Thymus (tissue), 11 donors: ENCODE data around the gene C22orf39. TPM values are rescaled to one million over a fixed set of nuclear protein-coding genes. Genes with fewer than 3 reads are reported as not detected.

Source experiments
- DNase-seq, 9 donors: peaks; one replicate each; pipeline ENCODE4 v3.0.0-alpha.2; 2013; ENCODE audit warnings: low spot score in 9 of 9, low read depth in 6 of 9, missing footprints in 1 of 9
- H3K27ac ChIP-seq, 2 donors: one replicate each; pipeline ENCODE4 v1.5.1; 2013; ENCODE audit warnings: control low read depth in 1 of 2, low read depth in 1 of 2, low read length in 1 of 2, mild to moderate bottlenecking in 1 of 2, moderate library complexity in 1 of 2
- H3K27me3 ChIP-seq, 2 donors: one replicate each; pipeline ENCODE4 v1.5.1; 2013; ENCODE audit warnings: low read length in 1 of 2; ENCODE audit not compliant: control insufficient read depth in 2 of 2, insufficient read depth in 1 of 2
- H3K36me3 ChIP-seq, 2 donors: one replicate each; pipeline ENCODE4 v1.5.1; 2013; ENCODE audit warnings: low read length in 1 of 2, mild to moderate bottlenecking in 1 of 2, moderate library complexity in 1 of 2; ENCODE audit not compliant: control insufficient read depth in 2 of 2, insufficient read depth in 2 of 2
- H3K4me1 ChIP-seq, 2 donors: one replicate each; pipeline ENCODE4 v1.5.1; 2013; ENCODE audit warnings: low read length in 2 of 2; ENCODE audit not compliant: control insufficient read depth in 2 of 2, insufficient read depth in 2 of 2
- H3K4me3 ChIP-seq, 2 donors: one replicate each; pipeline ENCODE4 v1.5.1; 2013; ENCODE audit warnings: low read length in 2 of 2, control low read depth in 1 of 2, mild to moderate bottlenecking in 1 of 2
- H3K9me3 ChIP-seq, 2 donors: one replicate each; pipeline ENCODE4 v1.5.1; 2013; ENCODE audit warnings: low read length in 1 of 2, mild to moderate bottlenecking in 1 of 2; ENCODE audit not compliant: control insufficient read depth in 2 of 2, insufficient read depth in 1 of 2
- WGBS: extraction: QIAGEN DNeasy Blood & Tissue Kit; methylation state at CpG from one replicate; pipeline ENCODE4 v1.1.7; 2013; 5-methylcytosine and 5-hydroxymethylcytosine counted together
- polyA plus RNA-seq: library from polyadenylated mRNA; stranded (reverse); fragments of 200-250 nt; gene quantifications from one replicate; pipeline ENCODE4 v1.2.3, GENCODE V29; 2013
- total RNA-seq: library from RNA; stranded (reverse); fragments of 120-200 nt; gene quantifications from one replicate; pipeline ENCODE4 v1.2.4, GENCODE V29; 2013
- donor health status: healthy.

Gene C22orf39
- total and polyA plus RNA-seq, 2 donors: 34.5 to 43.4 TPM

DNA sequence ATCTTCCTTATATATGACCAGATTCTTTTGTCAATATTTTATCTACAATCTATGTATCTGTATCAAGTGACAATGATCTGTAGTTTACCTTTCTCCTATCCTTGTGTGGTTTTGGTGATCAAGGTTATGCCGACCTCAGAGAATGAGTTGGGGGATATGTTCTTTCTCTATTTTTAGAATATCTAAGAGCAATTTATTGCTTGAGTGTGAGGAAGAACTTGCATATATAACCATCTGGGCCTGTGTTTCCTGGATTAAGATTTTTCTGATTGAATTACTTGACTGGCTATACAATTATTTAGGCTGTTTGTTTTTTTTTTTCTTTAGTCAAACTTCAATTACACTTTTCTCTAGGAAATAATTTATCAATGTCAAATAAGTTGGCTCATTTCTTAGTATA is 14.0 kb upstream of the C22orf39 start:
- H3K27ac ChIP-seq: no peak overlapping the region
- no peaks in the 10 kb centered on the region for H3K27me3 ChIP-seq
- H3K4me3 ChIP-seq: no peak overlapping the region
- no peaks in the 10 kb centered on the region for H3K9me3 ChIP-seq
- WGBS: 96% methylated on average over 1 of the region's 1 CpG
- DNase-seq: no peak
- H3K4me1 ChIP-seq: no peaks in the 10 kb centered on the region
- peaks cover 51 to 66% of the 10 kb centered on the region in 2 donors for H3K36me3 ChIP-seq

DNA sequence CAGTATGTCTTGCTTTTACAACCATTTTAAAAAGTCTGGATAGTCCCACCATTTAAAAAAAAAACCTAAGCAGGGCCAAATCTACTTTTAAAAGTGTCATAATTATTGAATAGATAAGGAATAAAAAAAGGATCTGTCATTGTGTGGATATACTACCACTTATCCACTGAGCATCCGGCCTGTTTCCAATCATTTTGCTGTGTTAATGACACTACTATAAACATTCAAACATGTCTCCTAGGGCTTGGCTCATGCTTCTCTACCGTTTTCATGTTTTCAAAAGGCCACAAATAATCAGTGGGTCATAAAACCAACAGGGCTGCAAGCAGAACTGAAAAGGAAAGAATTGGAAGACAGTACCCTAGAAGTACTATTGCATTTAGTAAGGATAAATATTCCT is 12.5 kb upstream of the C22orf39 start:
- no peak overlapping the region for H3K4me3 ChIP-seq
- no peaks in the 10 kb centered on the region for H3K27me3 ChIP-seq
- H3K4me1 ChIP-seq: no peaks in the 10 kb centered on the region
- H3K9me3 ChIP-seq: no peaks in the 10 kb centered on the region
- DNase-seq: no peak
- no peak overlapping the region for H3K27ac ChIP-seq
- WGBS: 96% methylated on average over 2 of the region's 2 CpGs
- peaks cover 53 to 68% of the 10 kb centered on the region in 2 donors for H3K36me3 ChIP-seq

DNA sequence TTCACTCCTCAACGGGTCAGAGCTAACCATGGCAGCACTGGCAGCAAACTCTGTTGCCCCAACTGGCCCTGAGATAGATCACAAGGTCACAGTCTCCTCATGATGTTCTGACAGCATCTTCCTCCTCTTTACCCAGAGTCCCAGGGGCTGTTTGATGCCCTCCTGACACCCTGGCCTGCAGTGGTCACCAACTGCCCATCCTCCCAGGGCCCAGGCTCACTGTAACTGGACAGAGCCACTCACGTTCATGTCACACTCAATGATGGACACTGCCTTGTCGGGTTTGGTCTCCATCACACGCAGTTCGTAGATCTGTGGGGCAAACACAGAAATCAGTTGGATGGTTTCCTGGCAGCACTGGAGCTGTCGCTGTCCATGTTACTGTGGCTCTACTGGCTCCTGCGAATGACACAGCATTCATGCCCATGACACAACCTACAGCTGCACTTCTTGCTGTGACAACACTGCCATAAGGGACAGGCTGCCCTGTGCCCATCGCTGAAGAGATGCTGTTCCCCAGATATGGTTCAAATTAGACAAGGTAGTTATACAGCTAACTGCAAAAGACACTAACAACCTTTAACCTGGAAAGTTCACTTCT is 10.4 kb upstream of the C22orf39 start:
- WGBS: 98% methylated on average over 8 of the region's 8 CpGs
- Histone ChIP-seq H3K4me1 (no peaks in the 10 kb centered on the region), H3K4me3 (no peak overlapping the region), H3K27me3 (no peaks in the 10 kb centered on the region), H3K27ac (no peak overlapping the region), H3K9me3 (no peaks in the 10 kb centered on the region), H3K36me3 (peaks cover 60 to 70% of the 10 kb centered on the region in 2 donors)
- no peak for DNase-seq

DNA sequence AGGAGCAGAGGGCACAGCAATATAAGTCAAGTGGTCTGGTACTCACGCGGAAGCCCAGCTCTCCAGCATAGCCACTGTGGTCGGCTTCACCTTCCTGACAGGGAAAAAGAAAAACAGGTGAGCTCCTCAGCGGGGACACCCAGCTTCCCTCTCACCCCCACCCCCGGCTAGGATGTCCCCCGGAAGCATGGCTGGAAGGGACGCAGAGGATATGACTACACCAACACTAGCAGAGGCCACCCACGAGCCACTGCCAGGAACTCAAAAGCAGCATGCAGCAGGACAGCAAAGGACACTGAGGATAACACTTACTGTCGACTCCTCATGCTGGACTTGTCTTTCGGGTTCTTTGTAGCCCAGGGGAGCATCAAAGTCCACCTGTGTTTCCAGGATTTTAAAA is 9.0 kb upstream of the C22orf39 start:
- no peak for DNase-seq
- peaks cover 64 to 78% of the 10 kb centered on the region in 2 donors for H3K36me3 ChIP-seq
- WGBS: 98% methylated on average over 10 of the region's 10 CpGs

DNA sequence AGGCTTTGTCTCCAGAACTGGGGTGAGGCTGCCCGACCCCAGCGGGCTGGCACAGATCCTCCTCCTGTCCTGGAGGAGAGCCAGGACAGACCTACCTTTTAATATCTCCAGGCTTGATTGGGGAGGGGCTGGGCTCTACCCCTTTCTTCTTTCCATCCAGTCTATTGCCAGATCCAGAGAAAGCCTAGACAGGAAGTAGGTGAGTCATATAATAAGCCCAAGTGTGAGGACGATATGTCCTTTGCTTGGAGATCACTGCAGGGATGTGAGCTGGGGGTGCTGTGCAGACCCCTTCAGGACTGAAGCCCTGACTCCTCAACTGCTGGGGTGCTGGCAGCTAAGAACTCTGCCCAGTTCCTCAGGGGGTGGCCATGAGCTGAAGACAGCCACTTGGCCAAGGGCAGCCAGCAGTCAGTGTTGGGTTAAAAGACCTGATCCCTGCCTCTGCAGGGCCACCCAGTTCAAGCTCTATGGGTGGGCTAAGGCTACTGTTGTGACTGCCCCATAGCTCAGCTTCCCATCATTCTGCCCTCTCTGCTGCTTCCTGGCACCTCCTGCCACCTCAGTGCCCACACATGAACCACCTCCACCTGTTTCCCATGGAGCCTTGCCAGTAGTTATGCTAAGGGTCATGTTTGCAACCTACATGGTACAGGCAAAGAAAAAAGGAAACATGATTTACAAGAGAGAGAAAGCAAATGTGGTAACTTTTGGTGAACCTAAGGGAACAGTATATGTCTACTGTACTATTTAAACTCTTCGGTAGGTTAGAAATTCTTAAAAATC is 8.3 kb upstream of the C22orf39 start:
- no peaks in the 10 kb centered on the region for H3K4me1 ChIP-seq
- 98% methylated on average over 4 of the region's 4 CpGs for WGBS
- no peak overlapping the region for H3K4me3 ChIP-seq
- H3K9me3 ChIP-seq: no peaks in the 10 kb centered on the region
- DNase-seq: no peak
- no peaks in the 10 kb centered on the region for H3K27me3 ChIP-seq
- H3K36me3 ChIP-seq: peaks cover 61 to 76% of the 10 kb centered on the region in 2 donors
- no peak overlapping the region for H3K27ac ChIP-seq

More for the DNA sequence above, 9.0 kb upstream of the C22orf39 start:
- H3K9me3 ChIP-seq: no peaks in the 10 kb centered on the region
- no peak overlapping the region for H3K4me3 ChIP-seq
- no peak overlapping the region for H3K27ac ChIP-seq
- H3K4me1 ChIP-seq: no peaks in the 10 kb centered on the region
- H3K27me3 ChIP-seq: no peaks in the 10 kb centered on the region

DNA sequence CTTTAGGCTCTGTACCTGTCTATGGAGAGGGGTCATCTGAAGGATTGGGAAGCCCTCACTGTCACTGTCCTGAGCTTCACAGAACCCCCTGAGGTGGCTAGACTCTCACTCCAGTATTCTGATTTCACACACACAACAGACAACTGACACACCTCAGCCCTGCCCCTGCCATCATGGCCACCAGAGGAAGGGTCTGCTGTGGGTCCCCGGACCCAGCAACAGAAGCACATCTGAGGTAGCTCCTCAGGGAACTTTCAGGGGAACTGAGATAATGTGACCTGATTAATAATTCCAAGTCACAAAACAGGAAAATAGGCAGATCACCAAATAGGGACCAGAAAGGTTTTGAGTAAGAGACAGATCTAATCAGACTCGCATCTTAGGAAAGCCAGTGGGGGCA is 7.5 kb upstream of the C22orf39 start:
- Histone ChIP-seq H3K36me3 (peaks cover 62 to 72% of the 10 kb centered on the region in 2 donors), H3K4me3 (no peak overlapping the region), H3K27ac (no peak overlapping the region), H3K4me1 (no peaks in the 10 kb centered on the region), H3K9me3 (no peaks in the 10 kb centered on the region), H3K27me3 (no peaks in the 10 kb centered on the region)
- no peak for DNase-seq
- WGBS: 99% methylated on average over 2 of the region's 2 CpGs

DNA sequence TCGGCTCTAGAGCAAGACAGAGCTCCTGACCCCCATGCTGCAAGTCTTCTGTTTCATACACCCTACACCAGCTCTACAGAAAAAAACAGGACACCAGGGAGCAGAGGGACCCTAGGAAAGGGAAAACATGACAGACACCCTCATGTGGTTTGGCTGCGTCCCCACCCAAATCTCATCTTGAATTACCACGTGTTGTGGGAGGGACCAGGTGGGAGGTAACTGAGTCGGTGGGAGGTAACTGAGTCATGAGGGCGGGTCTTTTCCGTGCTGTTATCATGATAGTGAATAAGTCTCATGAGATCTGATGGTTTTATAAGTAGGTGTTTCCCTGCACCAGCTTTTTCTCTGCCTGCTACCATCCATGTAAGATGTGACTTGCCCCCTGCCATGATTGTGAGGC is 6.6 kb upstream of the C22orf39 start:
- H3K9me3 ChIP-seq: no peaks in the 10 kb centered on the region
- H3K4me1 ChIP-seq: peaks cover 0 to 4% of the 10 kb centered on the region in 2 donors
- 95% methylated on average over 6 of the region's 6 CpGs for WGBS
- H3K36me3 ChIP-seq: peaks cover 62 to 71% of the 10 kb centered on the region in 2 donors
- DNase-seq: no peak
- H3K27ac ChIP-seq: no peak overlapping the region
- no peak overlapping the region for H3K4me3 ChIP-seq
- no peaks in the 10 kb centered on the region for H3K27me3 ChIP-seq

DNA sequence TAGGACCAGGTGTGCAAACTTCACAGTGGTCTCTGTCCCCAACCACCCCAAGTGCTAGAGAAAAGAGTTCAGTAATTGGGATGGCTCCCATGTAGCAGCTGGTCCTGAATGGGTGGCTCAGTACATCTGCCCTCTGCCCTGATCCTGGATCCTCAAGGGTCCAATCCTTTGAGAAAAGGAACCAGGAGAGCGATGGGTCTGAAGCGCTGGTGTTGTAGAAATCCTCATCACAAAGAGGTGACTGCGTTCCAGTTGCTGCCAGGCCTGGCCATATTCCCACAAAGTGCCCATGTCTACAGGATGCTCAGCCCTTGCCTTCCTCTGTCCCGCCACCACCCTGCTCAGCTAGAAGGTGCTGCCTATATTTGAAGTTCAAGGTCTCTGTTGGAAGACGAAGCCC is 6.2 kb upstream of the C22orf39 start:
- peaks cover 62 to 70% of the 10 kb centered on the region in 2 donors for H3K36me3 ChIP-seq
- no peak overlapping the region for H3K27ac ChIP-seq
- H3K9me3 ChIP-seq: no peaks in the 10 kb centered on the region
- H3K27me3 ChIP-seq: no peaks in the 10 kb centered on the region
- 97% methylated on average over 5 of the region's 5 CpGs for whole genome bisulfite sequencing
- H3K4me3 ChIP-seq: no peak overlapping the region
- peaks cover 1 to 8% of the 10 kb centered on the region in 2 donors for H3K4me1 ChIP-seq
- DNase-seq: no peak

DNA sequence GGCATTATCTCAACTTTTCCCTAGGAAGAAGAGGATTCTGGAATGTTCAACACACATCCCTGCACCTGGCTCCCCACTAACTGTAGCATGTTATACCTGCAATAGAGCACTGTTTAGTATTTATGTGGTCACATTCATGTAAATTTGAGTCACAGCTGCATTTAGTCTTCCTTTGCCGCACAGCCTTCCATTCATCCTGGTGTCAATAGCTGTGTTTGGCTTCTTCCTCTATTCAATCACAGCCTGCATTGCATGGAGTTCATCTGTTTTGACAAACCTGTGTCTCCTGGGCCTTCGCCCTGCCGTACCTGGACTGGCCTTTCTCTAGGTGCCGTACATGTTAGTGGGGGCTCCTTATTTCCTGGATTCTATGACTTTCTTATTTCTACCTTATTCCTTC is 4.1 kb upstream of the C22orf39 start:
- Histone ChIP-seq H3K36me3 (peaks cover 45 to 52% of the 10 kb centered on the region in 2 donors), H3K9me3 (no peaks in the 10 kb centered on the region), H3K4me3 (no peak overlapping the region), H3K27ac (no peak overlapping the region), H3K27me3 (no peaks in the 10 kb centered on the region), H3K4me1 (peaks cover 14 to 21% of the 10 kb centered on the region in 2 donors)
- WGBS: 97% methylated on average over 4 of the region's 4 CpGs
- no peak for DNase-seq
